Lower leg skin (tissue), 3 donors: ENCODE results near the gene DHX58.

Source experiments
- POLR2A ChIP-seq, 2 donors: fragments of 450-650 bp; IDR thresholded peaks; one replicate each; pipeline ENCODE4 v1.6.1; 2016 to 2017; ENCODE audit warnings: antibody characterized with exemption in 2 of 2, mild to moderate bottlenecking in 1 of 2, moderate library complexity in 1 of 2
- TF ChIP-seq, protein P1 (sequence below), 3 donors: fragments of 450-650 bp; IDR thresholded peaks; one replicate each; pipeline ENCODE4 v1.5.1; 2016; ENCODE audit warnings: antibody characterized with exemption in 3 of 3, mild to moderate bottlenecking in 3 of 3, moderate library complexity in 2 of 3

DNA sequence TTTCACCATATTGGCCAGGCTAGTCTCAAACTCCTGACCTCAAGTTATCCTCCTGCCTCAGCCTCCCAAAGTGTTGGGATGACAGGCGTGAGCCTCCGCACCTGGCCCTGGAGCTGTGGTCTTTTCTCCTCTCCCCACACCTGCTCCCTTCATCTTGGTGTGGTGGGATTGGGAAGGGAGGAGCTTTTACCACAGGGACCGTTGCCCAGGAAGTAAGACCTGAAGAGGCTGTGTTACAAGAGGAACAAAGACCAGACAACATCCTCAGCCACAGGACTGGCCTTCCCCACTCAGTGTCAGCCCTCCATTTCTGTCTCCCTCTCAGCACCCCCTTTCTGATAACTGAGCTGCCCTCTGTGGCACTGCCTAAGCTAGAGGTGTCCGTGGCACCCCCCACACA, 52.7 kb downstream of the DHX58 start:
- TF ChIP-seq, protein P1, sequence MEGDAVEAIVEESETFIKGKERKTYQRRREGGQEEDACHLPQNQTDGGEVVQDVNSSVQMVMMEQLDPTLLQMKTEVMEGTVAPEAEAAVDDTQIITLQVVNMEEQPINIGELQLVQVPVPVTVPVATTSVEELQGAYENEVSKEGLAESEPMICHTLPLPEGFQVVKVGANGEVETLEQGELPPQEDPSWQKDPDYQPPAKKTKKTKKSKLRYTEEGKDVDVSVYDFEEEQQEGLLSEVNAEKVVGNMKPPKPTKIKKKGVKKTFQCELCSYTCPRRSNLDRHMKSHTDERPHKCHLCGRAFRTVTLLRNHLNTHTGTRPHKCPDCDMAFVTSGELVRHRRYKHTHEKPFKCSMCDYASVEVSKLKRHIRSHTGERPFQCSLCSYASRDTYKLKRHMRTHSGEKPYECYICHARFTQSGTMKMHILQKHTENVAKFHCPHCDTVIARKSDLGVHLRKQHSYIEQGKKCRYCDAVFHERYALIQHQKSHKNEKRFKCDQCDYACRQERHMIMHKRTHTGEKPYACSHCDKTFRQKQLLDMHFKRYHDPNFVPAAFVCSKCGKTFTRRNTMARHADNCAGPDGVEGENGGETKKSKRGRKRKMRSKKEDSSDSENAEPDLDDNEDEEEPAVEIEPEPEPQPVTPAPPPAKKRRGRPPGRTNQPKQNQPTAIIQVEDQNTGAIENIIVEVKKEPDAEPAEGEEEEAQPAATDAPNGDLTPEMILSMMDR (IDR thresholded peaks at IDR 0.05) = no peak
- no peak for TF ChIP-seq POLR2A (IDR thresholded peaks at IDR 0.05)
